Activated CD4-positive, alpha-beta memory T cell treated with anti-CD3 and anti-CD28 coated beads for 36 hours (primary cell): ENCODE results near the gene PARVB. TPM values are rescaled to one million over a fixed set of nuclear protein-coding genes. Genes with fewer than 3 reads are reported as not detected.

ENCODE experiments used
- CTCF ChIA-PET: fragments of 350-600 bp; sonication (Branson Sonifier 250); formaldehyde crosslinking; loops from one replicate; lab custom pipeline; 2021; ENCODE audit warnings: antibody characterized with exemption, inconsistent platforms; lab: Charles Lee
- POLR2A ChIA-PET: fragments of 350-600 bp; sonication (Branson Sonifier 250); formaldehyde crosslinking; loops from one replicate; lab custom pipeline; 2021; ENCODE audit warnings: antibody characterized with exemption; lab: Charles Lee
- DNase-seq: peaks from one replicate; pipeline ENCODE4 v3.0.0-alpha.2; 2020
- H3K27ac Mint-ChIP-seq: one replicate; pipeline ENCODE4 v1.8.0; 2021; ENCODE audit warnings: mixed read lengths
- H3K27me3 Mint-ChIP-seq: one replicate; pipeline ENCODE4 v1.8.0; 2021; ENCODE audit warnings: mixed read lengths
- H3K36me3 Mint-ChIP-seq: one replicate; pipeline ENCODE4 v1.8.0; 2021; ENCODE audit warnings: mixed read lengths
- H3K4me1 Mint-ChIP-seq: one replicate; pipeline ENCODE4 v1.8.0; 2021; ENCODE audit warnings: low read depth, mixed read lengths
- H3K4me3 Mint-ChIP-seq: one replicate; pipeline ENCODE4 v1.8.0; 2021; ENCODE audit warnings: mild to moderate bottlenecking, mixed read lengths
- H3K9me3 Mint-ChIP-seq: one replicate; pipeline ENCODE4 v1.8.0; 2021; ENCODE audit warnings: mixed read lengths
- intact Hi-C: fragments of 100-400 bp; cut with micrococcal nuclease; formaldehyde crosslinking; loops from one replicate; pipeline ENCODE4 v1.15.1; 2023
- total RNA-seq, 2 experiments: library from RNA; stranded (reverse); gene quantifications; one replicate each; pipeline ENCODE4 v1.2.3, GENCODE V29; 2021

The PARVB gene
- total RNA-seq, 2 experiments from 2014 or later, result 77.8 to 82.8 TPM

DNA sequence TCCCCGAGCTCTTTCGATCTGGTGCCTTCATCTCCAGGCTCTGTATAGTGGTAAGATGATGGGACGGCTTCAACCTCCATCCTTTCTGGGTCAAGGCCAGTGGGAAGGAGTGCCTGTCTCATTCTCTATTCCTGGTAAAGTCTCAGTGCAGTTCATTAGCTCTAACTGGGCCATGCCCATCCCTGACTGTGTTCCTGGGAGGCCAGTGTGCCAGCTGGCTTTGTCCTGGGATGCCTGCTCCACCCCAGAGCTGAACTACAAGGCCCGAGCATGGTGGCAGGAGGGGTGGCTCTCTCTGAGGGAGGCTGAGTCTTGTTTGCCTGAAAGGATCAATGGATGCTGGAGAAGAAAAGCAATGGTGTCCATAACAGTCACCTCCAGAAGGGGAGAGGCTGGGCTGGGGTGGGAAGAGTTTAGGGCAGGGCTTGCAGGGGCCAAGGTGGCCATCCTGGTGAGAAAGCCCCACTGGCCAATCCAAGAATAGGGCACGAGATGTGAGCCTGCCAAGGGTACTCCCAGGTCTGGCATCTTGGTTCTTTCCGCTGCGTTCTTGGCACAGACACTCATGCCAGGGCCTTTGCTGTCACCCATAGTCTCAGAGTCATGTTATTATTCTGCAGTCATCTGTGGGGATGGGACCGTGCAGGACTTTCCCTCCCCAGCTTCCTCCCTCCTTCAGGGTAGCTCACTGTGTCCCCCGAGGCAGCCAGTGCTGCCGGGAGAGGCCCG, 60.1 kb downstream of the PARVB start:
- intact Hi-C loops, result no loop called here
- Mint-ChIP-seq H3K4me1 (no peaks in the 10 kb centered on the region), H3K9me3 (peaks cover 2% of the 10 kb centered on the region), H3K27ac (no peak overlapping the region), H3K36me3 (no peaks in the 10 kb centered on the region), H3K27me3 (no peaks in the 10 kb centered on the region), H3K4me3 (no peak overlapping the region)
- CTCF ChIA-PET, result interaction anchor here (1.2 to 8.3 kb wide), 3 partner anchors 90 to 542 kb away, joined by 5 to 182 read pairs (median 6); no protein-coding TSS in a partner anchor
- POLR2A ChIA-PET, result no interaction called here
- DNase-seq, result no peak

DNA sequence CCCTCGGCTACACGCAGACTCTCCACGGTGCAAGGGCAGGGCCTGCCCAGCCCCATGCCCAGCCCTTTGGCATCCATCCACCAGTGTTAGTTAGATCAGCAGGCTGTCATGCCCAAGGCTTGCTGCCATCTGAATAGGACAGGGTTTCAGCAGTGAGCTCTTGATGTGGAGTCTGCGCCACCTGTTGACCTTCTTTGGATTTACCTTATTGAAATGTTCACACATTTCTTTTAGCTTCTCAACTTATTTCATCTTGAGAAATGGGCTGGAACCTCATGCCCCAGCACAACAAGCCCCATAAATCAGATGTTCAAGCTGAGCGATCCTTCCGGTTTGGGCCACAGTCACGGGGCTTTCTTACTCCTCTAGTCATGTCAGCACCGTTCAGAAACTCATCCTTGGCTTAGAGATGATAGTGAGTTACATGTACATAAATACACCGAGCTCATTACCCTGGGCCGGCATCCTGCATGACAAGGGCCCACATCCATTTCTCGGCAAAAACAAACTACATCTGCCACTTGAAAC, 61.7 kb downstream of the PARVB start:
- Mint-ChIP-seq H3K36me3 (no peaks in the 10 kb centered on the region), H3K4me1 (peaks cover 5% of the 10 kb centered on the region), H3K27me3 (no peaks in the 10 kb centered on the region), H3K4me3 (no peak overlapping the region), H3K9me3 (peaks cover 2% of the 10 kb centered on the region), H3K27ac (no peak overlapping the region)
- ChIA-PET POLR2A (no interaction called here), CTCF (interaction anchor here (0.5 to 8.3 kb wide), 13 partner anchors 10 to 541 kb away, joined by 3 to 182 read pairs (median 3); no protein-coding TSS in a partner anchor)
- peak; percentile 22 for DNase-seq
- intact Hi-C loops, result loop anchor here (1.0 kb wide), 1 partner anchor 93 kb away; no protein-coding TSS in a partner anchor

DNA sequence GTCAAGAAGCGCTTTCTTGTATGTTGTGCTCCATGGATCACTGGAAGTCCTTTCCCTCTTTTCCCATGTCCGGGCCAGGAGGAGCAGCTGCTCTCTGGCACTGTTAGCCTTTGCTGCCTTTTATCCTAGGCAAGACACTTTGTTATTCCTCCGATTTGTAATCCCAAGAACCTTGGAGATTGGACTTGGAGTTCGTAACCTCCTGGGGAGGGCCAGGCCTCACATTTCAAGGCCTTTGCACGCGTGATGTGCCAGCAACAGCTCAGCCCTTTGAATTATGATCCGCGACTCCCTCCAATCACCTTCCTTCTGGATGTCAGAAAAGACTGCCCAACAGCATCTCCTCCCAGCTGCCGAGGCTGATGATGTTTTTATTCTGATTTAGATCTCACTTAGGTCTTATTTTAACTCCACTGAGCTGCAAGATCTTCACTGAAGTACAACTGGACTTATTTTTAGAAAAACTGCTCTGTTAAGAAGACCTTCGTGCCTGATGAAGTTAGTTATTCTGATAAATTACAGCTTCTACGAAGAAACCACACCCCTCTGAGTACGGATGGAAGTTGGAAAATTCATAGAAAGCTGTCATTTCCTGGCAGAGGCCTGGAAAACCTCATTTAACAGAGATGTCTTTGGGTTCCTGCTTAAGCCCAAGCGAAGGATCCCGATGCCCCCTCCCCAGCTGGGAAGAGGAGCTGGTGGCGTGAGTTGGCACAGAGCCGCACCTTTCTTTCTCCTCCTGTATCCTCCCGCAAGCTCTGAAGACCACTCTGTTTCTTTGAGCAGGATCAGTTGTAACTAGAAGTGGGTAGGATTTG, 62.4 kb downstream of the PARVB start:
- Mint-ChIP-seq H3K36me3 (no peaks in the 10 kb centered on the region), H3K27me3 (no peaks in the 10 kb centered on the region), H3K4me1 (peaks cover 11% of the 10 kb centered on the region), H3K4me3 (no peak overlapping the region), H3K27ac (no peak overlapping the region), H3K9me3 (peaks cover 2% of the 10 kb centered on the region)
- no peak for DNase-seq
- ChIA-PET POLR2A (no interaction called here), CTCF (interaction anchor here (0.8 to 8.3 kb wide), 11 partner anchors 15 to 541 kb away, joined by 3 to 182 read pairs (median 3); no protein-coding TSS in a partner anchor)
- intact Hi-C loops, result no loop called here

DNA sequence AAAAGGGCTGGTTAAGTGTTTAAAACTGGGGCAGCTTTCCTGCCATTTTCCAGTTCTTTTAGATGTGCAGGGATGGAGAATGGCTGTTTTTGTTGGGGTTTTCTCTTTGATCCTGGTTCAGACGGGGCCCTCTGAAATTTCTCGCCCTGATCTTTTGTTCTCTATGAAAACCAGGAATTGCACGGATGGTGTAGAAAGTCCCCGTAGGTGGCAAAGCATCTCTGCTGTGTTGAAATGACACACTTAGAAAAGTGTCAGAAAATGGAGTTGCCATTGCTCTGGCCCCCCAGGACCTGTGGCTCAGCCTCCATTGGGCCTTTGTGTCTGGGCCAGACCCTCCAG, 63.0 kb downstream of the PARVB start:
- ChIA-PET POLR2A (interaction anchor here (0.6 kb wide), 1 partner anchor 25 kb away, joined by 3 read pairs; no protein-coding TSS in a partner anchor), CTCF (interaction anchor here (1.7 to 8.3 kb wide), 2 partner anchors 88 to 93 kb away, joined by 7 to 182 read pairs; no protein-coding TSS in a partner anchor)
- H3K27me3 Mint-ChIP-seq, result no peaks in the 10 kb centered on the region
- intact Hi-C loops, result no loop called here
- H3K4me3 Mint-ChIP-seq, result no peak overlapping the region
- H3K27ac Mint-ChIP-seq, result no peak overlapping the region
- no peak for DNase-seq
- peaks cover 13% of the 10 kb centered on the region for H3K4me1 Mint-ChIP-seq
- H3K9me3 Mint-ChIP-seq, result peaks cover 2% of the 10 kb centered on the region
- no peaks in the 10 kb centered on the region for H3K36me3 Mint-ChIP-seq

DNA sequence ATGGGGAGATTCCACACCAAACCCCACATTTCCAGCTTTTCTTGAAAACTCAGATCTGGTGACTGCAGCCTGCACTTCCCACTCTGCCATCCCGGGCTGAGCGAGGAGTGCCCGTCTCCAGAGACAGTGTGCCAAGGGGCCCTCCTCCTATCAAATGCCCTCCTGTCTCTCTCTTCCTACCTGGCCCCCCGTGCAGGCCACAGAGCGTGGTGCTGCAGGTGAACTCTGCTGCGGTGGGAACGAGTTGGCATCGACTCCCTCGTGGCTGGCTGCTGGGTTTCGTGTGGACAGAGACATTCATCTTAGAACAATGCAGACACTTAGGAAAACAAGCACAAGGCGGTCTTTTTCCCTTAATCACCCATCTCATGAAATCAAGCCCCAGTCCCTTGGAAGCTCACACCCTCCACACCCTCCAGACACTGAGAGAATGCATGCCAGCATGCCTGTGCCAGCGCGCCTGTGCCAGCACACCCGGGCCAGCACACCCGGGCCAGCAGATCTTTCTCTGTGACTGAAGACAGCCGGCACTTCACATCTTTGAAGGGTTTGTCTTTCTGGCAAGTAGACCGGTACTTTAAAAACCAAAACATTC, 65.0 kb downstream of the PARVB start:
- CTCF ChIA-PET, result interaction anchor here (8.3 kb wide), 1 partner anchor 95 kb away, joined by 182 read pairs; no protein-coding TSS in a partner anchor
- Mint-ChIP-seq H3K4me1 (peaks cover 13% of the 10 kb centered on the region), H3K27me3 (no peaks in the 10 kb centered on the region)

DNA sequence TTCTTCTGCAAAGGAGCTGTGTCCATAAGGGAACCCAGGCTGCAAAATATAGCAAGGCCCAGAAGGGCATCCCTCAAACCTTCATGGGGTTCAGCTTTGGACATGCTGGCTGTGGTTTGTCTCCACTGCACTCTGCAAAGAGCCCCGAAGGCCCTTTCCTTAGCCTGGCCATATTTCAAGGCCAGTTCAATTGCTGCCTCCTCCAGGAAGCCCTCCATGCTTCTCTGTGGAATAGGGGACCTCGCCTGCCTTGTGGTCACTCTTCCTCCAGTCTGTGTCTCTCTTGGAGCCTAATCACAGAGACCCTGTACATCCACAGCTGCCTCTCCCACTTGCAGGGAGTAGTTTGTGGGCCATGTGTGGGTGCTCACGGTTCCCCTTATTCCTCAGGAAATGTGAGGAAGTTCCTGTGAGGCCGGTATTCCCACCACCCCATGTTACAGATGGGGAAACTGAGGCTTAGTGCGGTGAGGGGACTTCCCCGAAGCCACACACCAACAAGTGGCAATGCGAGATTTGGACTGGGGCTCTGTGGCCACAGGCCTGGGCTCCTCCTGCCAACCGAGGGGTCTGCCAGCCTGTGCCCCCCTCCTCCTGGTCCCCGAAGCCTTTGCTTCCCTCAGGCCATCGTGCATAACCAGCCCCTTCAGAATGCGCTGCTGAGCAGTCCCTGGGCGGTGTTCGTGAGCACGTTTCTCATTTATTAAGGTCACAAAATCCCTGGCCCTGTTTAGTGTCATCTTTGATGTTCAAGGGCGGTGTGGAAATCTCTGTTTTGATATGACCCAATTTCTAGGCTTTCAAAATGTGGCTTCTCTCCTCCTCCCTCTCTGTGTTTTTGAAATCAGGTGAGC, 65.8 kb downstream of the PARVB start:
- Mint-ChIP-seq H3K4me1 (peaks cover 13% of the 10 kb centered on the region), H3K27ac (no peak overlapping the region), H3K4me3 (no peak overlapping the region), H3K27me3 (no peaks in the 10 kb centered on the region), H3K36me3 (peaks cover 4% of the 10 kb centered on the region), H3K9me3 (peaks cover 2% of the 10 kb centered on the region)
- intact Hi-C loops, result no loop called here
- CTCF ChIA-PET, result no interaction called here
- POLR2A ChIA-PET, result no interaction called here
- DNase-seq, result no peak

More for the DNA sequence above, 65.0 kb downstream of the PARVB start:
- DNase-seq, result no peak
- peaks cover 2% of the 10 kb centered on the region for H3K9me3 Mint-ChIP-seq
- no peak overlapping the region for H3K4me3 Mint-ChIP-seq
- intact Hi-C loops, result no loop called here
- peaks cover 1% of the 10 kb centered on the region for H3K36me3 Mint-ChIP-seq
- H3K27ac Mint-ChIP-seq, result no peak overlapping the region
- POLR2A ChIA-PET, result no interaction called here

DNA sequence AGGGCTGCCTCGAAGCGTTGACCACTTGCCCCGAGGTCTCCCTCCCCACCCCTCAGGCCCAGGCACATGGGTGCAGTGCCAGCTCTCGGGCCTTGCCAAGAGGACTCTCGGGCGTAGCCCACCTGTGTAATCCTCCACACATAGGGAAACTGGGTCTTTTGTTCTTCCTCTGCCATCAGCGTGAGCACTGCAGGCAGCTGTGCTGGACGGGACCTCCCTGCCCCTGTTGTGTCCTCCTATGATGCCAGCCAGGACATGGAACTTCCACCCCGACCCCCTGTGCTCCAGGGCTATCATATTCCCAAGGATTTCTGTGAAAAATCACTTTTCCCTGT, 66.4 kb downstream of the PARVB start:
- intact Hi-C loops, result no loop called here
- no peak overlapping the region for H3K4me3 Mint-ChIP-seq
- H3K27ac Mint-ChIP-seq, result no peak overlapping the region
- CTCF ChIA-PET, result no interaction called here
- H3K4me1 Mint-ChIP-seq, result peaks cover 13% of the 10 kb centered on the region
- H3K27me3 Mint-ChIP-seq, result no peaks in the 10 kb centered on the region
- peaks cover 4% of the 10 kb centered on the region for H3K36me3 Mint-ChIP-seq
- DNase-seq, result no peak
- H3K9me3 Mint-ChIP-seq, result peaks cover 2% of the 10 kb centered on the region
- POLR2A ChIA-PET, result no interaction called here

DNA sequence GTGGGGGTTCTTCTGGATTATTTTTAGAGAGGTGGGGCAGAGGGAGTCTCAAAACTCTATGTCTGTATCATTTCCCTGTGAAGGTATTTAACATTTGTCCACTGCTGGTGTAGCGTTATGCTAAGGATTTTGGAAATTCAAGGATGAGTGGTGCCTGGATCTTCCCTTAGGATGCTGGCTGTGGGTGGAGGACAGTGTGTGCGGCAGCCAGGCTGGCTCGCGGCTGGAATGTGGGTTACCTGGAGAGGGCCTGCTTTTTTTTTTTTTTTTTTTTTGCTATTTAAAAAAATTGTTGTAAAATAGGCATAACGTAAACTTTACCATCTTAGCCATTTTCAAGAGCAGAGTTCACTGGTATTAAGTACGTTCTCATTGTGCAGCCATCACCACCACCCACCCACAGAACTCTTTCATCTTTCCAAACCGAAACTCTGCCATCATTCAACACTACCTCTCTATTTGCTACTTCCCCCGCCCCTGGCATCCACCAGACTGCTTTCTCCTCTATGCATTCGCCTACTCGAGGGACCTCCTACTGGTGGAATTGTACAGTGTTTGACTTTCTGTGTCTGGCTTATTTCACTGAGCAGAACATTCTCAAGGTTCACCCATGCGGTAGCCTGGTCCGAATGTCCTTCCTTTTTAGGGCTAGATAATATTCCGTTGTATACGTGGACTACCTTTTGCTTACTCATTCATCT, 67.1 kb downstream of the PARVB start:
- POLR2A ChIA-PET, result no interaction called here
- intact Hi-C loops, result no loop called here
- H3K4me3 Mint-ChIP-seq, result no peak overlapping the region
- no peaks in the 10 kb centered on the region for H3K9me3 Mint-ChIP-seq
- CTCF ChIA-PET, result no interaction called here
- no peak overlapping the region for H3K27ac Mint-ChIP-seq
- peaks cover 4% of the 10 kb centered on the region for H3K36me3 Mint-ChIP-seq
- H3K27me3 Mint-ChIP-seq, result no peaks in the 10 kb centered on the region
- peak; percentile 62 for DNase-seq
- peaks cover 13% of the 10 kb centered on the region for H3K4me1 Mint-ChIP-seq

DNA sequence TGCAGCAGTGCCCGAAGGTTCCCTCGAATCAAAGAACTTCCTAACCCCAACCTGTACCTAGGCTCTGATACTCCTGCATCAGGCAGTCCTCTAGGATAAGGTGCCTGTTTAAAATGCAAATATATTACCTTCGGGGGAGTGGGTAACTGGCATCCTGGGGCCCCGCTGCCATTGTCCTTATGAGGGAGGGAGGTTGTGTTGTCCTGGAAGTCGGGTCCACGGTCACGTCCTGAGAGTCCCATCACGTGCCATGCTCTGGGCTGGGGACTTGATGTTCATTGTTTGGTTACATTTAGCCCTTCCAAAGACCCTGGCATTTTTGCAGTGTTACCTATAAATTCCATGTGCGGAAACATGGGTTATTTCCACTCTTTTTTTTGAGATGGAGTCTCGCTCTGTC, 67.6 kb downstream of the PARVB start:
- DNase-seq, result no peak
- CTCF ChIA-PET, result no interaction called here
- no peaks in the 10 kb centered on the region for H3K9me3 Mint-ChIP-seq

DNA sequence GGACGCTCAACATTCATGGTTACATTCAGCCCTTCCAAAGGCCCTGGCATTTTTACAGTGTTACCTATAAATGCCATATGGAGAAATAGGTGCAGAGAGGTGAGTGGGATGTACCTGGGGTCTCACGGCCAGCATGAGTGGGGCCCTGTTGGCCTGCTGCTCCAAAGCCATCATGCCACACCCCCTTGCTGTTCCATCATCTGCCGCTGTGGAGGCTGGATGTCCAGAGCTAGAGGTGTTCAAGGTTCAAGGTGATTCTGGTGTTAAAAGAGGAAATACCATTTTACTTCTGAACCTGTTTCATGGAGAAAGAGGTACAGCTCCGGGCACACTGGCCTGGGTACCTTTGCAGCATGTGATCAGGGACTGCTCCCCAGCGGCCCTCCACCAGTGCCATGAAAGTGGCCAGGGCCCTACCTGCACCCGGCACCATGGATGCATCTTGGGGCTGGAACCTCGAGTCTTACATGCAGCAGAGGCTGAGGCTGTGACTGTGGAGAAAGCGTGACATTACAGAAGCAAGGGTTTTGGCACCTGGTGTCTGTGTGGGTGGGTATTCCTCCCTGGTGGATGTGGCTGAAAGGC, 68.6 kb downstream of the PARVB start:
- no peak overlapping the region for H3K27ac Mint-ChIP-seq
- ChIA-PET CTCF (interaction anchor here (1.9 kb wide), 1 partner anchor 11 kb away, joined by 5 read pairs; no protein-coding TSS in a partner anchor), POLR2A (no interaction called here)
- H3K27me3 Mint-ChIP-seq, result no peaks in the 10 kb centered on the region
- H3K4me1 Mint-ChIP-seq, result peaks cover 13% of the 10 kb centered on the region
- peaks cover 8% of the 10 kb centered on the region for H3K36me3 Mint-ChIP-seq
- intact Hi-C loops, result no loop called here
- no peak for DNase-seq
- H3K9me3 Mint-ChIP-seq, result no peaks in the 10 kb centered on the region
- no peak overlapping the region for H3K4me3 Mint-ChIP-seq

More for the DNA sequence above, 67.6 kb downstream of the PARVB start:
- Mint-ChIP-seq H3K4me3 (no peak overlapping the region), H3K27ac (no peak overlapping the region), H3K4me1 (peaks cover 13% of the 10 kb centered on the region), H3K36me3 (peaks cover 8% of the 10 kb centered on the region), H3K27me3 (no peaks in the 10 kb centered on the region)
- intact Hi-C loops, result no loop called here
- POLR2A ChIA-PET, result no interaction called here
